TTC549 (cell line): ENCODE data around the gene KSR2.

Experiments
- FAIRE-seq: peaks from 2 replicates; lab custom pipeline; 2012; peaks lifted over from hg19 to GRCh38; lab: Jason Lieb, UNC

KSR2 gene

GRCh38 chr12:117606945-117607344 lies 361.8 kb downstream of the KSR2 start:
- no peak for FAIRE-seq

GRCh38 chr12:117606024-117606423 lies 362.8 kb downstream of the KSR2 start:
- FAIRE-seq: no peak

- no peak for FAIRE-seq
Observed at GRCh38 chr12:117603316-117604113, 365.3 kb downstream of the KSR2 start.

GRCh38 chr12:117599849-117600248 lies 368.9 kb downstream of the KSR2 start:
- no peak for FAIRE-seq

- no peak for FAIRE-seq
Observed at GRCh38 chr12:117596968-117597367, 371.8 kb downstream of the KSR2 start.

GRCh38 chr12:117595751-117596150 lies 373.0 kb downstream of the KSR2 start:
- FAIRE-seq: no peak

GRCh38 chr12:117594481-117594880 lies 374.3 kb downstream of the KSR2 start:
- no peak for FAIRE-seq

- FAIRE-seq: no peak
Observed at GRCh38 chr12:117593815-117594400, 374.9 kb downstream of the KSR2 start.

- no peak for FAIRE-seq
Observed at GRCh38 chr12:117592588-117593305, 376.0 kb downstream of the KSR2 start.

- FAIRE-seq: no peak
Observed at GRCh38 chr12:117590999-117591398, 377.8 kb downstream of the KSR2 start.

- no peak for FAIRE-seq
Observed at GRCh38 chr12:117590386-117590785, 378.4 kb downstream of the KSR2 start.

GRCh38 chr12:117589021-117589420 lies 379.8 kb downstream of the KSR2 start:
- no peak for FAIRE-seq

GRCh38 chr12:117587631-117588287 lies 381.0 kb downstream of the KSR2 start:
- FAIRE-seq: no peak

GRCh38 chr12:117583677-117584225 lies 385.0 kb downstream of the KSR2 start:
- FAIRE-seq: no peak

GRCh38 chr12:117583092-117583491 lies 385.7 kb downstream of the KSR2 start:
- FAIRE-seq: no peak

GRCh38 chr12:117582135-117582784 lies 386.5 kb downstream of the KSR2 start:
- FAIRE-seq: no peak

- FAIRE-seq: no peak
Observed at GRCh38 chr12:117580718-117581062, 388.1 kb downstream of the KSR2 start.

- no peak for FAIRE-seq
Observed at GRCh38 chr12:117580015-117580717, 388.6 kb downstream of the KSR2 start.

GRCh38 chr12:117577122-117577657 lies 391.6 kb downstream of the KSR2 start:
- FAIRE-seq: no peak

- no peak for FAIRE-seq
Observed at GRCh38 chr12:117576053-117576452, 392.7 kb downstream of the KSR2 start.

GRCh38 chr12:117574655-117575054 lies 394.1 kb downstream of the KSR2 start:
- FAIRE-seq: no peak
